ENCODE data around the gene NDUFB8.

The NDUFB8 gene

DNA sequence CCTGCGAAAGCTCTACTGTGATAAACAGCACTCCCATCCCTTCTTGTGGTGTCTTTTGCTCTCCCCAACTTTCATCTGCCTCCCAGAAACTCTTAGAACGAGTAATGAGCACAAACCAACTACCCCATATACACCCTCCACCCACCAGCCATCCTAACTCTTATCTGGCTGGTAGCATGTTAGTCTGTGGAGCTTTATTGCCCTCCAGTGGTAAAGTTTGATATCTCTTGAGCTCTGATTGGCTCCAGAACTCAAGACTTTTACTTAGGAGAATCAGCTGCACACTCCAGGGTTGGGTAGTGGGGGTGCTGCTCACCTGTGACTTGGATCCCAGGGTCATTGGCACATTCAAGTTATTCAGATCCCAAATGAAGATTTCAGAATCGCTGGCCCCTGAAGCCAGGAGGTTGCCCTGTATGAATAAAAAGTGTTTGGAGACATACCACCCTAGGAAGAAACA is 20.9 kb downstream of the NDUFB8 start:
- no peaks in the 10 kb centered on the region for H3K9me2 ChIP-seq (replicated peaks; ENCODE audit: insufficient read depth, low read length)
- no peak overlapping the region for H3K4me3 ChIP-seq (ENCODE audit: insufficient read depth, low read length, poor library complexity, severe bottlenecking)
- no peak overlapping the region for H3K27ac ChIP-seq (ENCODE audit: low read depth, low read length)
- no peaks in the 10 kb centered on the region for H3K27me3 ChIP-seq (ENCODE audit: low read length)
- no peak overlapping the region for H2AFZ ChIP-seq (ENCODE audit: low read depth, low read length, severe bottlenecking)
- no peaks in the 10 kb centered on the region for H3K36me3 ChIP-seq (ENCODE audit: low read length)
- H3F3A ChIP-seq (ENCODE audit: insufficient read depth): no peaks in the 10 kb centered on the region; the same call in 1 of the 2 replicates
- peak; percentile 37 for TF ChIP-seq CTCF (IDR thresholded peaks at IDR 0.05; ENCODE audit: insufficient read depth, low read length, poor library complexity, severe bottlenecking)
- TF ChIP-seq EZH2phosphoT487 (conservative IDR thresholded peaks at IDR 0.05; ENCODE audit: low read length): no peak
- no peaks in the 10 kb centered on the region for H3K79me2 ChIP-seq (ENCODE audit: insufficient read depth, low read length)
- H4K20me1 ChIP-seq (ENCODE audit: low read depth, low read length): no peaks in the 10 kb centered on the region
- H3K4me2 ChIP-seq (ENCODE audit: low read depth, low read length, poor library complexity, severe bottlenecking): no peak overlapping the region
- no peaks in the 10 kb centered on the region for H3K9me3 ChIP-seq (ENCODE audit: insufficient read depth, low read length)
- no peak overlapping the region for H3K9ac ChIP-seq (ENCODE audit: low read length)

DNA sequence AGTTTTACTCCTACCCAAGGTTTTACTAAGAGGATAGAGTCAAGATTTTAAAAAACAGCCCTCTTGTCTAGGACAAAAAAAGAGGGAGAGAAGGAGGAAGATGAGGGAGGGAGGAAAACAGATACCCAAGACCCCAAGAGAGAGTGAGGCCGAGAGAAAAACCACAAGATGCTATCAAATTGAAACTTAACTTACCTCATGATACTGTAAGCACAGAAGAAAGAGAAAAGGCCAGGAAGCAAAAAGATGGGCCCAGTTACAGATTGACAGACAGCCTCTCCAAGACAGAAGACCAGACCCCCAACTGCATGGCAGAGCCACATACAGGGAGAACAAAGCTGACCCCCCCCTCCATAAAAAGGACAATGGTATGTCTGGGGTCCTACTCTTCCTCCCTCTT is 21.4 kb downstream of the NDUFB8 start:
- no peaks in the 10 kb centered on the region for H3K9me2 ChIP-seq (replicated peaks; ENCODE audit: insufficient read depth, low read length)
- H3K9ac ChIP-seq (ENCODE audit: low read length): no peak overlapping the region
- no peak overlapping the region for H3K27ac ChIP-seq (ENCODE audit: low read depth, low read length)
- no peaks in the 10 kb centered on the region for H3K36me3 ChIP-seq (ENCODE audit: low read length)
- H3K9me3 ChIP-seq (ENCODE audit: insufficient read depth, low read length): no peaks in the 10 kb centered on the region
- no peaks in the 10 kb centered on the region for H3K79me2 ChIP-seq (ENCODE audit: insufficient read depth, low read length)
- H4K20me1 ChIP-seq (ENCODE audit: low read depth, low read length): no peaks in the 10 kb centered on the region
- no peaks in the 10 kb centered on the region for H3K27me3 ChIP-seq (ENCODE audit: low read length)
- H3K4me2 ChIP-seq (ENCODE audit: low read depth, low read length, poor library complexity, severe bottlenecking): no peak overlapping the region
- no peak for TF ChIP-seq CTCF (IDR thresholded peaks at IDR 0.05; ENCODE audit: insufficient read depth, low read length, poor library complexity, severe bottlenecking)
- no peak for TF ChIP-seq EZH2phosphoT487 (conservative IDR thresholded peaks at IDR 0.05; ENCODE audit: low read length)
- no peak overlapping the region for H3K4me3 ChIP-seq (ENCODE audit: insufficient read depth, low read length, poor library complexity, severe bottlenecking)
- no peaks in the 10 kb centered on the region; the same call in 1 of the 2 replicates for H3F3A ChIP-seq (ENCODE audit: insufficient read depth)
- no peak overlapping the region for H2AFZ ChIP-seq (ENCODE audit: low read depth, low read length, severe bottlenecking)

DNA sequence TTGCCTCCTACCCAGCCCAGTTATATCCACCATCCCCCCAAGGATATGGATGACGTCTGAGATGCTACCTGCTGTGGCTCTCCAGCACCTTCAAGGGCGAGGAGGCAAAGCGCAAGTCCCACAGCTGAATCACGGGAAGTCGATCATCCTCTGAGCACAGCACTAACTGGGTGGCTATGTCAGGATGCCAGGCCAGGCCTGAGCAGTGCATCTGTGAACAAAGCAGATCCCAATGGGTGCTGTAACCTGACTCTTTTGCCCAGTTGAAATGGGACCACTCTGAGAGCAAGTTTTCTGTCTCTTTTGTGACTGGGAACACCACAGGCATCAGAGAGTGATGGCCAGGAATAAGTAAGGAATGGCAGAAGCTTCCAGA is 22.3 kb downstream of the NDUFB8 start:
- Histone ChIP-seq H3K9ac (ENCODE audit: low read length) (no peak overlapping the region), H4K20me1 (ENCODE audit: low read depth, low read length) (no peaks in the 10 kb centered on the region), H3K9me2 (replicated peaks; ENCODE audit: insufficient read depth, low read length) (no peaks in the 10 kb centered on the region), H3K27me3 (ENCODE audit: low read length) (no peaks in the 10 kb centered on the region), H3F3A (ENCODE audit: insufficient read depth) (no peaks in the 10 kb centered on the region), H3K4me2 (ENCODE audit: low read depth, low read length, poor library complexity, severe bottlenecking) (no peak overlapping the region), H3K79me2 (ENCODE audit: insufficient read depth, low read length) (no peaks in the 10 kb centered on the region), H3K4me3 (ENCODE audit: insufficient read depth, low read length, poor library complexity, severe bottlenecking) (no peak overlapping the region), H3K27ac (ENCODE audit: low read depth, low read length) (no peak overlapping the region), H2AFZ (ENCODE audit: low read depth, low read length, severe bottlenecking) (no peak overlapping the region), H3K36me3 (ENCODE audit: low read length) (no peaks in the 10 kb centered on the region), H3K9me3 (ENCODE audit: insufficient read depth, low read length) (no peaks in the 10 kb centered on the region)
- TF ChIP-seq EZH2phosphoT487 (conservative IDR thresholded peaks at IDR 0.05; ENCODE audit: low read length): no peak
- no peak for TF ChIP-seq CTCF (IDR thresholded peaks at IDR 0.05; ENCODE audit: insufficient read depth, low read length, poor library complexity, severe bottlenecking)
